ENCODE data around the gene DNM3. TPM values are rescaled to one million over a fixed set of nuclear protein-coding genes. Genes with fewer than 3 reads are reported as not detected.

Gene DNM3
- total RNA-seq, 1 experiment from 2014 or later = 1.2 TPM

DNA sequence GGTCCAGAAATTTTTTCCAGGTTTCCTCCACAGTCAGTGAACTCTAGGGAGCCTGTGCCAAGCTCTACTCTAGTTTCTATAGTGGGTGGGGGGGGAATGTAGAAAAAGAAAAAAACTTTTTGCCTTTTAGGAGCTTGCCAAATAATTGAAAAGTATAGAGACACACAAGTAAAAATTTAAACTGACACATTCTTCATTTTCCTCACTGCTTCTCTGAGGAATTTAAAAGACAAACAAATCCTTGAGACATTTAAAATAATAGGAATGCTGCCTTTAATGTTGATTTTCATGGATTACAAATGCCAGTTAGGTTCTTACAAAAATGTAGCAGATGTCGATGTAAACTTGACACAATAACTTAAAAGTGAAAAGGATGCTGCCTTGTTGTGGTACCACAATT lies 241.9 kb downstream of the DNM3 start:
- Mint-ChIP-seq H3K27ac (ENCODE audit: unreplicated experiment) (no peak overlapping the region), H3K9me3 (ENCODE audit: low read depth, unreplicated experiment) (peaks cover 7% of the 10 kb centered on the region), H3K36me3 (ENCODE audit: insufficient read depth, unreplicated experiment) (no peaks in the 10 kb centered on the region), H3K4me3 (ENCODE audit: low read depth, unreplicated experiment) (no peak overlapping the region), H3K27me3 (ENCODE audit: unreplicated experiment) (peaks cover 16% of the 10 kb centered on the region), H3K4me1 (ENCODE audit: low read depth, unreplicated experiment) (no peaks in the 10 kb centered on the region)
- intact Hi-C loops (cut with micrococcal nuclease; ENCODE audit: unreplicated experiment) = no loop called here
- no peak for DNase-seq
- CTCF ChIA-PET = no interaction called here
- no TSS peak for BruUV-seq (replicated peaks)
- TF ChIP-seq, protein P1, sequence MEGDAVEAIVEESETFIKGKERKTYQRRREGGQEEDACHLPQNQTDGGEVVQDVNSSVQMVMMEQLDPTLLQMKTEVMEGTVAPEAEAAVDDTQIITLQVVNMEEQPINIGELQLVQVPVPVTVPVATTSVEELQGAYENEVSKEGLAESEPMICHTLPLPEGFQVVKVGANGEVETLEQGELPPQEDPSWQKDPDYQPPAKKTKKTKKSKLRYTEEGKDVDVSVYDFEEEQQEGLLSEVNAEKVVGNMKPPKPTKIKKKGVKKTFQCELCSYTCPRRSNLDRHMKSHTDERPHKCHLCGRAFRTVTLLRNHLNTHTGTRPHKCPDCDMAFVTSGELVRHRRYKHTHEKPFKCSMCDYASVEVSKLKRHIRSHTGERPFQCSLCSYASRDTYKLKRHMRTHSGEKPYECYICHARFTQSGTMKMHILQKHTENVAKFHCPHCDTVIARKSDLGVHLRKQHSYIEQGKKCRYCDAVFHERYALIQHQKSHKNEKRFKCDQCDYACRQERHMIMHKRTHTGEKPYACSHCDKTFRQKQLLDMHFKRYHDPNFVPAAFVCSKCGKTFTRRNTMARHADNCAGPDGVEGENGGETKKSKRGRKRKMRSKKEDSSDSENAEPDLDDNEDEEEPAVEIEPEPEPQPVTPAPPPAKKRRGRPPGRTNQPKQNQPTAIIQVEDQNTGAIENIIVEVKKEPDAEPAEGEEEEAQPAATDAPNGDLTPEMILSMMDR (IDR thresholded peaks at IDR 0.05; ENCODE audit: unreplicated experiment) = no peak

DNA sequence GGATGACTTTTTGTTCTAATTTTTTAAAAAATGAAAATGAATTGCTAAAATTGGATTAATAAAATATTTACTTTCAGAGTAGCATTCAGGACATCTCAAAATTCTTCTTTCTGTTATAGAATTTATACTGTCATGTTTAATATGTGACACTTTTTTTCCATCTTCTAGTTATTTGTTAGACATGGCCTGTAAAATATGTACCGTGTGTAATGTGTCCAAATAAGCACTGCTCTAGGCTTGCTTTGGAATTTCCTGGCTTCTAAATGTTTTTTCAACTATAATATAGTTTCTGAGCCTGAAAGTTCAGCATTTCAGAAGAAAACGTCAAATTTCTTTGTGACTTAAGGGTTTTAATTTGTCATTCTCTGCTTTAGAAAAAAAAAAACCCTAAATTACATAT lies 243.6 kb downstream of the DNM3 start:
- TF ChIP-seq, protein P1 (IDR thresholded peaks at IDR 0.05; ENCODE audit: unreplicated experiment) = no peak
- CTCF ChIA-PET = no interaction called here
- Mint-ChIP-seq H3K27ac (ENCODE audit: unreplicated experiment) (no peak overlapping the region), H3K9me3 (ENCODE audit: low read depth, unreplicated experiment) (peaks cover 2% of the 10 kb centered on the region), H3K4me1 (ENCODE audit: low read depth, unreplicated experiment) (peaks cover 2% of the 10 kb centered on the region), H3K36me3 (ENCODE audit: insufficient read depth, unreplicated experiment) (no peaks in the 10 kb centered on the region), H3K27me3 (ENCODE audit: unreplicated experiment) (no peaks in the 10 kb centered on the region), H3K4me3 (ENCODE audit: low read depth, unreplicated experiment) (no peak overlapping the region)
- no TSS peak for BruUV-seq (replicated peaks)
- intact Hi-C loops (cut with micrococcal nuclease; ENCODE audit: unreplicated experiment) = no loop called here
- DNase-seq = no peak

DNA sequence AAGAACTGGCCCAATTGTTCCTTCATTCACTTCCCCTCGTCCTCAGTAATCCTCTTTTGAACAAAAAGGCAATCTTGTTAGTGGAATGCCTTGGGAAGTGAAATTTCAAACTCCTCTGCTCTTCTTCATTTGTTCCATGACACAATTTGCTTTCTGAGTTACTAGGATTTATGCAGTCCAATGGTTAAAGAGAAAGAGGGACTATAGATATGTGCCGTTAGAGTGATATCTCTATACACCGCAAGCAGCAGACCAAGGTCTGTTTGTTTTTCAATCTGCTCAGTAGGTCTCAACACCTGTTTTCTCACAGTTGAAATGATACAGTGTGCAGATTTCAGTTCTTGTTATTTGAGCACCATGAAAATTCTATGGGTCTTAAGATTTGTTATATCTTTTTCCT lies 244.0 kb downstream of the DNM3 start:
- Mint-ChIP-seq H3K4me1 (ENCODE audit: low read depth, unreplicated experiment) (peaks cover 7% of the 10 kb centered on the region), H3K36me3 (ENCODE audit: insufficient read depth, unreplicated experiment) (no peaks in the 10 kb centered on the region), H3K27me3 (ENCODE audit: unreplicated experiment) (no peaks in the 10 kb centered on the region), H3K4me3 (ENCODE audit: low read depth, unreplicated experiment) (no peak overlapping the region), H3K9me3 (ENCODE audit: low read depth, unreplicated experiment) (peaks cover 2% of the 10 kb centered on the region), H3K27ac (ENCODE audit: unreplicated experiment) (no peak overlapping the region)
- intact Hi-C loops (cut with micrococcal nuclease; ENCODE audit: unreplicated experiment) = no loop called here
- DNase-seq = no peak
- CTCF ChIA-PET = no interaction called here
- BruUV-seq (replicated peaks) = no TSS peak
- TF ChIP-seq, protein P1 (IDR thresholded peaks at IDR 0.05; ENCODE audit: unreplicated experiment) = no peak

GRCh38 chr1:172086137-172086536 lies 244.8 kb downstream of the DNM3 start:
- no peak overlapping the region for H3K27ac Mint-ChIP-seq (ENCODE audit: unreplicated experiment)
- BruUV-seq (replicated peaks) = no TSS peak
- no peaks in the 10 kb centered on the region for H3K36me3 Mint-ChIP-seq (ENCODE audit: insufficient read depth, unreplicated experiment)
- intact Hi-C loops (cut with micrococcal nuclease; ENCODE audit: unreplicated experiment) = no loop called here
- TF ChIP-seq, protein P1 (IDR thresholded peaks at IDR 0.05; ENCODE audit: unreplicated experiment) = no peak
- no peak overlapping the region for H3K4me3 Mint-ChIP-seq (ENCODE audit: low read depth, unreplicated experiment)
- no peaks in the 10 kb centered on the region for H3K27me3 Mint-ChIP-seq (ENCODE audit: unreplicated experiment)
- CTCF ChIA-PET = no interaction called here
- peaks cover 2% of the 10 kb centered on the region for H3K9me3 Mint-ChIP-seq (ENCODE audit: low read depth, unreplicated experiment)
- H3K4me1 Mint-ChIP-seq (ENCODE audit: low read depth, unreplicated experiment) = peaks cover 11% of the 10 kb centered on the region
- DNase-seq = no peak

DNA sequence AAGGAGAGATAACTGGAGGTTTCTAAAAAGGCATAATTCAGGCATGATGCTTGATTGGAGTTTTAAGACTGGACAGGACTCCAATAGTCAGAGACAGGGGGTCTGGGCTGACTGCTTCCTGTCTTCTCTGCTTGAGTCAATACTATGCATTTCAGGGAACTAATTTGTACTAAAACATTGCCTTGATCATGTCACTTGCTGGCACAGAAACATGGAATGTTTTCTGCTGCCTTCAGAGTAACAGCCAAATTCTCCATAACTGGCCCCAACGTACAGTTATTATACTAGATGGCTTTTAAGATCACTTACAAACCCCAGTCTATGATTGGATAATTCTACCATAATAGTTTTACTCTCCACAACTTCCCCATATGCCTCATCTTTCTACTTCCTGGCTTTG lies 247.0 kb downstream of the DNM3 start:
- Mint-ChIP-seq H3K27ac (ENCODE audit: unreplicated experiment) (no peak overlapping the region), H3K27me3 (ENCODE audit: unreplicated experiment) (no peaks in the 10 kb centered on the region), H3K4me3 (ENCODE audit: low read depth, unreplicated experiment) (no peak overlapping the region), H3K9me3 (ENCODE audit: low read depth, unreplicated experiment) (peaks cover 5% of the 10 kb centered on the region), H3K36me3 (ENCODE audit: insufficient read depth, unreplicated experiment) (no peaks in the 10 kb centered on the region), H3K4me1 (ENCODE audit: low read depth, unreplicated experiment) (peaks cover 11% of the 10 kb centered on the region)
- intact Hi-C loops (cut with micrococcal nuclease; ENCODE audit: unreplicated experiment) = no loop called here
- BruUV-seq (replicated peaks) = no TSS peak
- CTCF ChIA-PET = no interaction called here
- no peak for DNase-seq
- TF ChIP-seq, protein P1 (IDR thresholded peaks at IDR 0.05; ENCODE audit: unreplicated experiment) = no peak
